OCI-LY7 (cell line): ENCODE measurements around the gene PCNT. TPM values are rescaled to one million over a fixed set of nuclear protein-coding genes. Genes with fewer than 3 reads are reported as not detected.

ENCODE experiments used
- BruUV-seq: library from RNA; stranded (reverse); fragments of 400-500 nt; replicated peaks from 2 replicates; lab custom pipeline; 2021; lab: Mats Ljungman, UMichigan
- CTCF ChIA-PET: fragments of 300-600 bp; sonication (Branson Sonifier 250); formaldehyde crosslinking; loops from one replicate; lab custom pipeline; 2022; ENCODE audit warnings: antibody characterized with exemption; ENCODE audit not compliant: unreplicated experiment; lab: Charles Lee
- POLR2A ChIA-PET: fragments of 300-600 bp; sonication (Branson Sonifier 250); formaldehyde crosslinking; loops from one replicate; lab custom pipeline; 2022; ENCODE audit warnings: antibody characterized with exemption; lab: Charles Lee
- DNase-seq: peaks from one replicate; pipeline ENCODE4 v3.0.0-alpha.2; 2015; ENCODE audit warnings: low spot score
- H2AFZ ChIP-seq: fragments of 200-600 bp; sonication (generic), shearing (Covaris generic); 2 replicates; pipeline ENCODE4 v1.6.1; 2014; ENCODE audit warnings: mild to moderate bottlenecking, antibody characterized with exemption, low read length, moderate library complexity
- H3K27ac ChIP-seq: fragments of 200-600 bp; sonication (generic); 2 replicates; pipeline ENCODE4 v1.5.1; 2014; ENCODE audit warnings: mixed run types, low read depth, mild to moderate bottlenecking, moderate library complexity, low read length, inconsistent platforms; ENCODE audit not compliant: poor library complexity, severe bottlenecking
- H3K36me3 ChIP-seq: fragments of 200-600 bp; sonication (generic); 2 replicates; pipeline ENCODE4 v1.6.1; 2014; ENCODE audit warnings: mild to moderate bottlenecking, antibody characterized with exemption, low read length, moderate library complexity, mixed read lengths; ENCODE audit not compliant: insufficient read depth
- H3K4me1 ChIP-seq: fragments of 200-600 bp; sonication (generic); 2 replicates; pipeline ENCODE4 v1.5.1; 2014; ENCODE audit warnings: mild to moderate bottlenecking, low read length; ENCODE audit not compliant: insufficient read depth, poor library complexity, severe bottlenecking
- H3K4me2 ChIP-seq: fragments of 200-600 bp; sonication (generic); 2 replicates; pipeline ENCODE4 v1.6.1; 2014; ENCODE audit warnings: mild to moderate bottlenecking, low read length
- H3K4me3 ChIP-seq: fragments of 200-600 bp; sonication (generic); 2 replicates; pipeline ENCODE4 v1.5.1; 2014; ENCODE audit warnings: mild to moderate bottlenecking, low read depth, low read length; ENCODE audit not compliant: poor library complexity, severe bottlenecking
- H3K79me2 ChIP-seq: fragments of 200-600 bp; sonication (generic); 2 replicates; pipeline ENCODE4 v1.6.1; 2016; ENCODE audit warnings: low read depth, mild to moderate bottlenecking, low read length, moderate library complexity, mixed read lengths; ENCODE audit not compliant: insufficient read depth
- H3K9me2 ChIP-seq: fragments of 200-600 bp; sonication (generic); 2 replicates; pipeline ENCODE4 v1.6.1; 2016; ENCODE audit warnings: mild to moderate bottlenecking, low read length, mixed read lengths; ENCODE audit not compliant: insufficient read depth
- H3K9me3 ChIP-seq: fragments of 200-600 bp; sonication (generic); 2 replicates; pipeline ENCODE4 v1.6.1; 2014; ENCODE audit warnings: mild to moderate bottlenecking, mixed run types, low read length, mixed read lengths
- H4K20me1 ChIP-seq: fragments of 200-600 bp; sonication (generic); 2 replicates; pipeline ENCODE4 v1.6.1; 2014; ENCODE audit warnings: mild to moderate bottlenecking, antibody characterized with exemption, low read length, moderate library complexity, mixed read lengths; ENCODE audit not compliant: insufficient read depth
- EZH2phosphoT487 ChIP-seq: fragments of 200-600 bp; sonication (generic); IDR thresholded peaks from 2 replicates; pipeline ENCODE4 v1.6.1; 2018; ENCODE audit warnings: low read depth, borderline replicate concordance, mild to moderate bottlenecking, mixed run types, antibody characterized with exemption, low read length, moderate library complexity, mixed read lengths
- intact Hi-C: fragments of 100-400 bp; cut with micrococcal nuclease; formaldehyde crosslinking; loops from one replicate; pipeline ENCODE4 v1.10.0; 2022; ENCODE audit not compliant: unreplicated experiment
- total RNA-seq, 2 experiments: library from RNA; depleted of rRNA in 1 of 2; stranded (reverse); fragments of >200 nt in 1 of 2; shearing (Covaris generic) in 1 of 2; gene quantifications; 2 replicates each; pipeline ENCODE4 v1.2.3, GENCODE V29; 2014 to 2022
- TF ChIP-seq, protein P1 (sequence below): fragments of 200-600 bp; sonication (generic); conservative IDR thresholded peaks from 2 replicates; pipeline ENCODE4 v1.5.1; 2014; ENCODE audit warnings: mild to moderate bottlenecking, antibody characterized with exemption, low read length, moderate library complexity, mixed read lengths

Gene PCNT
- total RNA-seq, 2 experiments from 2014 or later = 48.4 to 84.1 TPM

DNA sequence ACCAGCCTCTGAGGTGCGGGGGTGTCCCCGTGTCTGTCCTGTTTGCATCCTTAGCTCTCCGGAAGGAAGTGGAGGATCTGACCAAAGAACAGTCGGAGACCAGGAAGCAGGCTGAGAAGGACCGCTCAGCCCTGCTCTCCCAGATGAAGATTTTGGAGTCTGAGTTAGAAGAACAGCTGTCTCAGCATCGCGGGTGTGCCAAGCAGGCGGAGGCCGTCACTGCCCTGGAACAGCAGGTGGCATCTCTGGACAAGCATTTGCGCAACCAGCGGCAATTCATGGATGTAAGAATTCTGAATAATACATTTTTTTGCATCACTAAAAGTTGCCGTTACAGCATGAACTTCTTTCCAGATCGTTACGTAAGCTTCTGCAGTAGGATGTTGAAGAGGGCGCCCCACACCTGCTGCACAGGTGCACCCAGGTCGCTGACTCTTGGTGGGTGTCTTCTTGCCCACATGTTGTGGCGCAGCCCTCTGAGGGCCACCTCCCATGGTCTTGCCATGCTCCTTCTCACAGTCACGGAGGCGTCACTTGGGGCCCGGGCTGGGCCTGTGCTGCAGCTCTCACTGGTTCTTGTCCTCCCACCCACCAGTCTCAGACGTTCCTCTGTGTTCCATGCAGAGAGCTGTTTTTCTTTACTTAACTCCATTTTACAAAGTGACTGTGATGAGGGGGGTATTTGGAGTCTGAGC lies 73.4 kb downstream of the PCNT start:
- Histone ChIP-seq H3K9me2 (no peaks in the 10 kb centered on the region), H3K36me3 (peaks cover 85% of the 10 kb centered on the region), H4K20me1 (no peaks in the 10 kb centered on the region), H3K4me3 (no peak overlapping the region), H3K4me2 (no peak overlapping the region), H2AFZ (no peak overlapping the region), H3K4me1 (no peaks in the 10 kb centered on the region), H3K27ac (no peak overlapping the region), H3K9me3 (no peaks in the 10 kb centered on the region), H3K79me2 (no peaks in the 10 kb centered on the region)
- no peak for DNase-seq
- BruUV-seq = no TSS peak
- CTCF ChIA-PET = no interaction called here
- TF ChIP-seq EZH2phosphoT487 = no peak
- TF ChIP-seq, protein P1, sequence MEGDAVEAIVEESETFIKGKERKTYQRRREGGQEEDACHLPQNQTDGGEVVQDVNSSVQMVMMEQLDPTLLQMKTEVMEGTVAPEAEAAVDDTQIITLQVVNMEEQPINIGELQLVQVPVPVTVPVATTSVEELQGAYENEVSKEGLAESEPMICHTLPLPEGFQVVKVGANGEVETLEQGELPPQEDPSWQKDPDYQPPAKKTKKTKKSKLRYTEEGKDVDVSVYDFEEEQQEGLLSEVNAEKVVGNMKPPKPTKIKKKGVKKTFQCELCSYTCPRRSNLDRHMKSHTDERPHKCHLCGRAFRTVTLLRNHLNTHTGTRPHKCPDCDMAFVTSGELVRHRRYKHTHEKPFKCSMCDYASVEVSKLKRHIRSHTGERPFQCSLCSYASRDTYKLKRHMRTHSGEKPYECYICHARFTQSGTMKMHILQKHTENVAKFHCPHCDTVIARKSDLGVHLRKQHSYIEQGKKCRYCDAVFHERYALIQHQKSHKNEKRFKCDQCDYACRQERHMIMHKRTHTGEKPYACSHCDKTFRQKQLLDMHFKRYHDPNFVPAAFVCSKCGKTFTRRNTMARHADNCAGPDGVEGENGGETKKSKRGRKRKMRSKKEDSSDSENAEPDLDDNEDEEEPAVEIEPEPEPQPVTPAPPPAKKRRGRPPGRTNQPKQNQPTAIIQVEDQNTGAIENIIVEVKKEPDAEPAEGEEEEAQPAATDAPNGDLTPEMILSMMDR = no peak
- POLR2A ChIA-PET = no interaction called here
- intact Hi-C loops = no loop called here

GRCh38 chr21:46397993-46398392 lies 74.0 kb downstream of the PCNT start:
- Histone ChIP-seq H3K27ac (no peak overlapping the region), H2AFZ (no peak overlapping the region), H3K4me1 (no peaks in the 10 kb centered on the region), H3K36me3 (peaks cover 86% of the 10 kb centered on the region), H3K4me2 (no peak overlapping the region), H3K79me2 (no peaks in the 10 kb centered on the region), H3K9me3 (no peaks in the 10 kb centered on the region), H3K4me3 (no peak overlapping the region), H3K9me2 (no peaks in the 10 kb centered on the region), H4K20me1 (no peaks in the 10 kb centered on the region)
- CTCF ChIA-PET = no interaction called here
- DNase-seq = no peak
- intact Hi-C loops = no loop called here
- TF ChIP-seq EZH2phosphoT487 = no peak
- TF ChIP-seq, protein P1 = no peak
- POLR2A ChIA-PET = no interaction called here
- no TSS peak for BruUV-seq

DNA sequence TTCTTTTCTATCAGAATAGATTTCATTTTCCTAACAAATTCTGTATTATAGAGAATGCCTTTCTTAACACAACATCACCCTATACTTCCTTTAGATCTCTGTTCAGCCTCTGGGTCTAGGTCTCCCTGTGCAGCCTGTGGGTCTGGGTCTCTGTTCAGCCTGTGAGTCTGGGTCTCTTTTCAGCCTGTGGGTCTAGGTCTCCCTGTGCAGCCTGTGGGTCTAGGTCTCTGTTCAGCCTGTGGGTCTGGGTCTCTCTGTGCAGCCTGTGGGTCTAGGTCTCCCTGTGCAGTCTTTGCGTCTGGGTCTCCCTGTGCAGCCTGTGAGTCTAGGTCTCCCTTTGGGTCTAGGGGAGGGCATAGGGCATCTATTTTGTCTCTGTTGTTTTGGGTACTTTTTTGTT lies 75.2 kb downstream of the PCNT start:
- CTCF ChIA-PET = no interaction called here
- DNase-seq = no peak
- intact Hi-C loops = no loop called here
- peaks cover 83% of the 10 kb centered on the region for H3K36me3 ChIP-seq
- no peak overlapping the region for H3K27ac ChIP-seq
- no peak overlapping the region for H3K4me3 ChIP-seq
- no TSS peak for BruUV-seq
- H3K9me3 ChIP-seq = no peaks in the 10 kb centered on the region
- no peak overlapping the region for H3K4me2 ChIP-seq
- no peaks in the 10 kb centered on the region for H4K20me1 ChIP-seq
- no peaks in the 10 kb centered on the region for H3K9me2 ChIP-seq
- TF ChIP-seq, protein P1 = no peak
- no peak for TF ChIP-seq EZH2phosphoT487
- no peak overlapping the region for H2AFZ ChIP-seq
- POLR2A ChIA-PET = no interaction called here
- H3K79me2 ChIP-seq = no peaks in the 10 kb centered on the region
- no peaks in the 10 kb centered on the region for H3K4me1 ChIP-seq
